Stimulated activated CD4-positive, alpha-beta T cell treated with anti-CD3 and anti-CD28 coated beads, Interleukin-4, amount 100 ng/mL, for 1 hour (primary cell): Measurements from ENCODE around the gene SP140.
"Not testable (repeated sequence)": the region's sequence is repeated elsewhere in the genome, so short reads cannot be mapped to it uniquely, and the experiment has no call there.

Experiments
- DNase-seq: peaks from one replicate; pipeline ENCODE4 v3.0.0-alpha.2; 2020

Gene SP140

DNA sequence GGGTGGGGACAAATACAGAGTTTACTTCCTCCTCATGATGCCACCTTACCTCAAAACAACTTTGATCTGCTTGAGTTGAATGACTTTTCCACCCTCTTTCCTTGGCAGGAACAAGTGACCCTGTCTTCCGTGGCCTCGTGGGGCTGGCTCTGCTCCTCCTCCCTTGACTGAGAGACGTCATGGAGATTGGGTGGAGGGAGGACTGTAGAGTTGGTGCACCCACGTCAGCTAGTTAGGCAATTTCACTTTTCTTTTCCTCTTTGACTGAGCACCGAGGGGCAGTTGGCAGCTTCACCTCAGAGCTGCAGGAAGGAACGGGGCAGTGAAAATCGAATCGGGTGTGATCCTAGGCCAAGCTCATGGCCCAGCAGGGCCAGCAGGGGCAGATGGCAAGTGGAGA, at the start of gene SP140:
TSS of gene SP140 (plus strand) at position 251 of the 400 bp plus-strand sequence. CDS start at position 360, 109 bp downstream.
- peak; percentile 62 for DNase-seq

DNA sequence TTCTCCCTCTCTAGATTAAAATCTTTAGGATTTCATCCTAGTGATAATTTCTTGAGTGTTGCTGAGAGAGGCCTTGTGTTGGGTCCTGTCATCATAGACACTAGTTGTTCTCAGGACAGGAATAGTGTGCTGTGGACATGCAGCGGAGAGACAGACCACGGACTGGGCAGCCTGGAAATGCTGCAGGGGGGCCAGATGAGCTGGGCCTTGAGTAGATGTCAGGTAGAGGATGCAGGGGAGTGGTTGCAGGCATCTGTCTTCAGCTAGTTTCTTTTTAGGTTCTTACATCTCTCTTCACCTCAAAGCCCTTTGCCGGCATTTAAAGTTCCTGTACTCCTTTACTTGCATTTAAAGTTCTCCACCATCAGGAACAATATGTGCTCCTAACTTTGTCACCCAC, 48.5 kb upstream of the SP140 start:
- no peak for DNase-seq

DNA sequence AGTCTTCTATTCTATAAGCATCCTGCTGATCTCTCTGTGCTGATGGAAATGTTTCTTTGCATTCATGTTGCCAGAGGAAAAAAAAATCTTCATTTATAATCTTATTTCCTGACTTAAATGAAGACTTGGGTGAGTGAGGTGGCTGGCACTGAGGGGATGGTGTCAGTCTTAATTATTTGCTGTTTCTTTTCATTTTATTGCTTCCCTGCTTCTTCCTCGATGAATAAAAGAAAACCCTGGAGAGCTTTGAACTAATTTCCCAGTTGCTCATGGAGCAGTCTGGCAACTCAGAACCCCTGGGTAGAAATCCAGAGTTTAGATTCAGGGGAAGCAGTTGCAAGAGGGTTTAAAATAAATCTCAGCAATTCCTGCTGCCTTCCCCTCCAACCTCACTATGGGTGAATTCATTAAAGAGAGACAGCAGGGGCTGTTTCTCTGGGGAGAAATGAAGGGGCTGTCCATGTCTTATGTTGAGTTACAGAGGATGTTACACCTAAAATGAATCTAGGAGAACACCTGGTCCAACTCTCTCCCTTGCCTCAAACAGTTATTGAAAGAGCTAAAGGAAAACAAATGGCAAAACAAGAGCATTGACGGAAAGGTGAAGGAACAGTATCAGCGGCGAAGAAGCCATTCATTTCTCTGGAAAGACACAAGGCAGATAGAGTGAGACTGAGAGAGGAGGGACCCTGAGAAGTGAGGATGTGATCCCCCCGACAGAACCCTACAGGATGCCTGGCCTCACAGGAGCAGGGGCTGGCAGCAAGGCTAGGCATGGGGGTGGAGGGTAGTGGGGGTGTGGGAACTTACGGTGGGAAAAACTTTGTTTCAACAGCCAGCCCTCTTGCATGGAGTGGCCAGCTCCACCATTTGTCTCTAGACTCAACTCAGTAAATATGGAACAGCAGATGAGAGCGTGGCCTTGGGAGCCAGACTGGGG, 46.7 kb upstream of the SP140 start:
- no peak for DNase-seq

DNA sequence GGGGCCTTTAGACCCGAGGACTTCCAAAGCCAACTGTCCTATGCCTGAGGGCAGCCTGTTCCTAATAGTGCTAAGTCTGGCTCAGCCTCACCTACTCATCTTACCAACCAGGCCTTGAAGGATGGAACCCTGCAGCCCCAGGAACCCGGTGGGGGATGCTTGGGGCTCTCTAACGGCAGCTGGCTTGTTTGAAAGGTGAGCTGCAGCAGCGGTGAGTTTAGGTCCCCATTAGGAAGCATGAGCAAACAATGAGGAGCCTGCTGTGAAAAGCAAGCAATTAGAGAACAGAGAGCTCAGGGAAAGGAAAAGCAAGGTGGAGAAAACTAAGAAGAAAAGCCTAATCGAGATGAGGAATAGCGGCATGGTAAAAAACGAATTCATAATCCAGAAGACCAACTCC, 45.6 kb upstream of the SP140 start:
- no peak for DNase-seq

DNA sequence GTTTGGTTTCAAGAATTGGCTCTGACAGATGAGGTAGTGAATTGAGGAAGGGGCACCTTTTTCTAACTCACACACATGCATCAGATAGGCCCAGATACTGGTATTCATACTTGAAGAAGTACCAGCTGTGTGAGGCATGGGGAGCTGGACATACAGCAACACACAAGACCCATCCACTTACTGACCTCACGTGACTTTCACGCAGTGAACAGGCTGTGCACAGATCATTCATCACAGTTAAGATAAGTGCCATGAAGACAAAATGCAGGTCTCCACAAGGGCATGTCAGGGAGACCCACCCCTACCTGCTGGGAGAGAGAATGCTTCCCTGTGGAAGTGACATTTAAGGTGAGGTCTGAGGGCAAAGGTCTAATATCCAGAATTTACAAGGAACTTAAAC, 44.3 kb upstream of the SP140 start:
- DNase-seq = no peak

DNA sequence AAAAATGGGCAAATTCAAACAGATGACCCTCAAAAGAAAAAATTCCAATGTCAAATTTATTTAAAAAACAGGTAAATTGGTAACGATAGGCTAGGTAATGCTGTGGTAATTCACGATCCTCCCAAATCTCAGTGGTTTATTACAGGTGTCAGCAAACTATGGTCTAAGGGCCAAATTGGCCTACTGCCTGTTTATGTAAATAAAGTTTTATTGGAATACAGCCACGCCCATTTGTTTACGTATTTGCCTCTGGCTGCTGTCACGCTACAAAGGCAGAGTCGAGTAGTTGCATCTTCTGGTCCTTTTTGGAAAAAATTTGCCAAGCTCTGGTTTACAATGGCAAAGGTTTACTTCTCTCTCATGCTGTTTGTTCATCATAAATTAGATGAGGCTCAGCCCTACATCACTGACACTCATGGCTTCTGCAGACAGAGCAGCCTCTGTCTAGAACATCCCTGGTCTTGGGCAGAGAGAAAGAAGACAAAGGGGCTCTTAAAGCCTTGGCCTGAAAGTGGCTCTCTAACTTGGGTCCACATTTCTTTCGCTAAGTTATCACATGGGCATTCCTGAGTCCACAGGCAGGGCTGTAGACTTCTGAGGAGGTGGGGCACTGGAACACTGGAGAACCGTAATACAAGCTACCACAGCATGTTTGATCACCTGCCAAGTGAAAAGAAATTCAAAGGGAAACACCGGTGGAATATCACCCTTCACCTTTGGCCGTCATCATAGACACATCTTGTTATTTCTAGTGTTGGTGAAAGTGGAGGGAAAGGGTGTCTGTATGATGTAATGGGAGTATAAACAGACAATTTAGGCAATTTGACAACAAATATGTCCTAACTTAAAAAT, 40.6 kb upstream of the SP140 start:
- no peak for DNase-seq

DNA sequence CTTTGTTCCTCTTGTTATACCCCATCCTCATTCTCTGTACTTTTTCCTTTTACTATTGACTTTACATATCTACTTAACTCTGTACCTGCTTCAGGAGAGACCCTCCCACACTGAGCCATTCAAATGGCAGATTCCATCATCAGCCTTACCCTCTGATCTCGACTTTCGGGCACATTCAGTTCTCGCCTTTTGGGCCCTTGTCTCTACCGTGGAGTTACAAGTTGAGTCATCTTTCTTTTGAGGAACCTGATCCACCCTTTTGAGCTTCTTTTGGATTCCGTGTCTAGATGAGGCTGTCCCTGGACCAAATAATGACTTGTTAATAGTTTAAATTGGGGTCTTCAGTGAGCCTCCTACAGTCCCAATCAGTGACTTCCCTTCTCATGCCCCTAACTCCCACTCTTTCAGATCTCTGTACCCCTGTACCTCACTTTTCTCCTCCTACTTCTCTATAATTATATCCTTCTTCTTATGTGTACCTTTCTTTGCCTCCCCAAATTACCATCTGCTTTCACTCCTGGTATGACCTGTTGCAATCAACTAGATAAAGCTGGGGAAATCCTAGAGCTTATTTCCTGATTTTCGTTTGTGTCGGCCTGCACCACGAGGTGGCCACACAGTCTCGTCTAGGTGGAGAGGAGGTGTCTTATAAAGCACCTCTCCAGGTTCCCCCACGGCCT, 23.0 kb upstream of the SP140 start:
- DNase-seq = no peak

DNA sequence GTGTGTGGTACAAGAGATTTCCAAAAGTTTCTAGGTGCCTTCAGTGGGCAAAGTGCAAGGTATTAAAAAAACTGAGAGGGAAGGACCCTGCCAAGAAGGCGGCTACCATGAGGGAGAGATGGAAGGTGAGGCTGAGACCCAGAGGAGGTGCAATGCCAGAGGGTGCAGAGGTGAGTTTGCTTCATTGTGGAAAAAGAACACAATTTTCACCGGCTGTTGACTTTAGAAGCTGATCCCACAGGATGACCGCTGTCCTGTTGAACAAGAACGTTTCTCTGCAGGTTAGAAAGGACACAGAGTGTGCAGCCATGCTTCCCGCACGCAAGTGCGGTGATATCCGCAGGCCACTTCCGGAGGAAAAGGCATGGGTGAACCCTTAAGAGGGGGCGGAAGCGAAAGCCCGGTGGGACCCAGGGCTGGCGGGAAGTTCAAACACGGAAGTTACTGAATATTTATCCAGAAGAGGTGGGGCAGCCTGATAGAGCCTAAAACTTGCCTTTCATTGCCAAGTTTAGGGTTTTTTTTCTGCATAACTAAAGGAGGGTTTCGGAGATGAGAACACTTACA, 22.3 kb upstream of the SP140 start:
- no peak for DNase-seq

DNA sequence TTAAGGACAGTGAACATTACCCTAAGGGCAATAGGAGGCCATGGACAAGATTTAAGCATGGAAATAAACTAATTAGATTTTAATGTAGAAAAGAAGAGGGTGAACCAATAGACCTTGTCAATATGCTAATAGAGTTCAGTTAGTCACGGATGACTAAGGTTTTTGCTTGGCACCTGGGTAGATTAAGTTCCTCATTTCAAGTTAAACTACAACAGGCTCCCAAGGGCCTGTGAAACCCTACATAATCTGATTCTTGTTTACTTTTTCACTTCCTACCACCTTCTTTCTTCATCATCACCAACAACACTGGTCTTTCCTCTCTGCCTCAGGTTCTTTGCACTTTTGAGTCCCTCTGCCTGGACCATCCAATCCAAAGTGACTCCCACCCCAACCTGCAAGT, 20.5 kb upstream of the SP140 start:
- DNase-seq = no peak

DNA sequence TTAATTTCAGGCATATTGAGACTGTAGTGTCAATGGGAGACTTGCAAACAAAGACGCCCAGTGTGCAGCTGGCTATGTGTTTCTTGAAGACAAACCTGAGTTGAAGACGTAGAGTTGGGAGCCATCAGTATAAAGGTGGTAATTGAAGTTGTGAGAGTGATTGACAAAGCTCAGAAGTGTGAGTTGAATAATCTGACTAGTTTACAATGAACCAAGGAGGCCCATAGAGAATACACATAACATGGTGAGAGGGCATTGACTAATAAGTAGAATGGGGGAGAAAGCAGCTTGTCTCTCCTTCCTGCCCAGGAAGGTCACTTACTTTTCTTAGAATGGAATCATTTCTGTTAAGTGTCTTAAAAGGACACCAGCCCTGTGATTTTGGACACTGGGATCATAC, 19.8 kb upstream of the SP140 start:
- no peak for DNase-seq

DNA sequence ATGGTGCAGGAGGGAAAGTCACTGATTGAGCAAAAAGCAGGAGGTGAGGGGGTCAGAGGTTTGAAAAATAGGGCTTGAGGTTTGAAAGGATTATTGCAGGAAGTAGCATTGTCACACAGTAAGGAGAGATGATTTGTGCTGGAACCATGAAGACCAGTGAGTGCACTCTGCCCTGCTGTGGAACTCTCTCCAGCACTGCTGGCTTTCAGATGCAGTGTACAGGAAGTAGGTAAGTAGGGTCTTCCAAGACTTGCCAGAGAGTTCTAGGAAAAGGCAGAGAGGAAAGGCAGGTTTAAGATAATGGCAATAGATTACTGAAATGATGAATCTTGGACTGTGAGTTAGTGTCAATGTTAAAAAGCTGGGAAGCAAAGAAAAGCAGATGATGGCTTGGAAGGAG, 17.0 kb upstream of the SP140 start:
- DNase-seq = no peak

DNA sequence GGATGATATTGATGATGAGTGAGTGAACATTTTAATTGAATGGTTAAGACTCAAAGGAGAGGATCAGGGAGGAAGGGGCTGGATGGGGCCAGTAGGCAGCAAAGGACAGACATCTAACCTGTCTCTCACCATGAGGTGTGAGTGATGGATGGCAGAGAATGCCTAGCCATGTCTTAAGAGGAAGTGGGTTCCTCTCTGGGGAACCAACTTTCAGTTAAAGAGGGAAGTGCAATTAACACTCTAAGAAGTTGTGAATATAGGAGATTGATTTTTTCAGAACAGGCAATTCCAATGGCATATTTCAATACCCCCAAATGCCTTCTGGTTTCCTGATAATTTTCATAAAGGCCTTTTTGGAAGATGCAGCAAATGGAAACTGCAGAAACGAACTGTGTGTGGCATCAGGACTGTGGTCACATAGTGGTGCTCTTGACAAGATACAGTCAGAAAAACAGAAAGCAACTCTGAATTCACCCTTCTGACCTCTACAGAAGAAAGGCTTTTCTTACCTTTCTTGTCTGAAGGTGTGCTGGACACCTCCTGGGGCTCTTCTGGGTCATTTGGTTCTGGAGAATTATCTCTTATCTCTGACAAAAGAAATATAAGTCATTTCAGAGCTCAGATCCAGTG, 16.0 kb upstream of the SP140 start:
- no peak for DNase-seq

DNA sequence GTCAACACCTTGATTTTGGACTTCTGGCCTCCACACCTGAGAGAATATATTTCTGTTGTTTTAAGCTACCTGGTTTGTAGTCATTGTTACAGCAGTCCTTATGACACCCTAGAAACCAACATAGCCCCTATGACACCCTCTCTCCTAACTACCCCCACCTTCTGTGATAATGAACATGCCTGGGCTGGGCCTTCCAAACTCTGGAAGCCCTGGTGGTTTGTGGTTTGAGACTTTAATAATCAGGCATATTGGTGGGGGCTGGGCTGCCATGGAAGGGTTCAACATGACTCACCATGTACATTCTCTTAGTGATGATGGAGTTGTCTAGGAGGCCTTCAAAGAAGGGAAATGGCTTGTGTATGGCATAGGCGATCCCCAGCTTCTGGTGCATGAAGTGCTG, 9.0 kb upstream of the SP140 start:
- DNase-seq = no peak

DNA sequence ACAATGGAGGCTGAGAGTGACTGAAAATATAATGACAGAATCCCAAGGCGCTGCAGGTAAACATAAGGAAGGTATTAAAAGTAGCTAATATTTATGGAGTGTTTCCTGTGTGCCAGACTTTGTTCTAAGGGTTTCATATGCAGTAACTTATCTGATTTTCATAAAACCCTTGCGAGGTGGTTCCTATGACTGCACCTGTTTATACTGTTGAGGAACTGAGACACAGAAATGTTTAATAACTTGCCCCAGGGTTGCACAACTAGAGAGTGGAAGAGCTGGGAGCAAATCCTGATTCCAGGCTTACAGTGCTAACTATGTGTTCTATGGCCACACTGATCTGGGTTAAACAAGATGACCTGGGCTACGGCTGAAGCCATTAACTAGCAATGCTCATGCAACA, 8.1 kb upstream of the SP140 start:
- no peak for DNase-seq

DNA sequence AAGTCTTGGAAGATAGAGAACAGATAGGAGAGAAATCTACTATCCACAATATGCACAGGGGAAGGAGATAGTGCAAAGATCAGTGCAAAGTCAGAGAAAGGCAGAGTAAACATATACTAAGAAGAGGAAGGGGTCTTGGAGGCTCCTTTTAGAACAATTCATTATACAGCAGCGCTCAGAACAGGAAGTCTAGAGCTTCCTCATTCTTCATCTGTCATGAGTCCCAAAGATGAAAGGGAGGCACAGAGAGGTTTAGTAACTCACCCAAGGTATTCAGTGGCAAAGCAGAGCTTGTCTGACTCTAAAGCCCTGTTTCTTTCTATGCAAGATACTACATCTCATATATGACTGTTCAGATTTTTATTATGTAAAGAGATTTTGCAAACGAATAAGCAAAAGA, 7.1 kb upstream of the SP140 start:
- no peak for DNase-seq

DNA sequence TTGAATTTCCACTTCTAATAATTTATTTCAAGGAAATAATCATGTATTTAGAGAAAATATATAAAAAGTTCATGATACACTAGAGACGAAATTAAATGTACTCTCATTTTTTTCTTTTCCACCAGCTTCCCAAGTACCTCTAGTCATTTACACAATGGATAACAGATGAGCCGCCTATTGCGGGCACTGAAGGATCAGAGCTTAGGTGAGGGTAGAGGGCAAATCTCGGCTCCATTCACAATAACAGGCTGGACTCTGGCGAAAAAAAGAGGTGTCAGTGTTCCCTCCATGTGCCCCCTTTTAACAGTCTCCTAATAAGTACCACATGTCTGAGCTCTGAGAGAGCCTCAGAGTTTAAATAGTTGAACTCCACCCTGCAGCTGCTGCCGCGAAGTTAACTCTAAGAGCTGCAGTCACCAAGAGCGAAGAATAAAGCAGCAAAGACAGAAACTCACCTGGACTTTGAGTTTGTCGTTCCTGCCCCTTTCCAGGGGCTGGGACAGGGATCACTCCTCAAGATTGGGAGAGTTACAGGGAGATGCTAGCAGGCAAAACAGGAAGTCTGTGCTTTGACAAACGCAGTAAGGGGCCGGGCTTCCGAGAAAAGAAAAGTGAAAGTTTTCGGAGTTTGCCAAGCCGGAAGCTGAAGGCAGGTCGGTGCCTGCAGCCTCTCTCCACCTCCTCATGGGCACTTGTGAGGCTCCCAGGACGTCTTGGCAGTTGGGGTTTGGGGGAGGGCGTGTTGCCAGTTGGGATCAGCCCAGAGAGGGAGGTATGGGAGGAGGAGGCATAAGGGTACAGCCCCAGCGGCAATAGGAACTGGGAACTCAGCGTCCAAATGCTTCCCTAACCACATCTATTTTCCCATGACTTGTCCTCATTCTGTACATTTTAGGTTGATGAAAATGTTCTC, 5.9 kb upstream of the SP140 start, which contains the start of gene SP110:
TSS of gene SP110 (minus strand) at position 566 of the 913 bp plus-strand sequence. CDS start 3,057 bp downstream, outside the sequence.
- DNase-seq = peak; percentile 66

DNA sequence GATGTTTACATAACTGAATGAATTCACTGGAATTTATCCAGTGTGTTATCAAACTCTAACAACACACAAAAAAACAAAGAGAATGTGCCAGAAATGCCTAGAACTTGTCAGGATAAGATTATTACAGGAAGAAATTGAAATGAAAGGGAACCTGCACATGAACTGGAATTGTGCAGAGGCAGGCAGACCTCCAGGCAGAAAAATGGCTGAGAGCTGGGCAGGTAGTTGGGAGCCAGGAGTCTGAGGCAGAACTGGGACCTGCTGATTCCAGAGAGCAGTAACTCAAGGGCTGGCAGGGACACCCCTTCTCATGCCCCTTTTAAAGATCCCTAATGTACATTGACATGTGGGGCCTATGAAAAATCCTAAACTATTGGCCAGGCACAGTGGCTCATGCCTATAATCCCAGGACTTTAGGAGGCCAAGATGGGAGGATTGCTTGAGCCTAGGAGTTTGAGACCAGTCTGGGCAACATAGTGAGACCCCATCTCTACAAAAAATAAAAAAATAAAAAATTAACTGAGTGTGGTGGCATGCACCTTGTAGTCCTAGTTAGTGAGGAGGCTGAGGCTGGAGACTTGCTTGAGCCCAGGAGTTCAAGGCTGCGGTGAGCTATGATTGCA, 5.1 kb upstream of the SP140 start:
- no peak for DNase-seq

DNA sequence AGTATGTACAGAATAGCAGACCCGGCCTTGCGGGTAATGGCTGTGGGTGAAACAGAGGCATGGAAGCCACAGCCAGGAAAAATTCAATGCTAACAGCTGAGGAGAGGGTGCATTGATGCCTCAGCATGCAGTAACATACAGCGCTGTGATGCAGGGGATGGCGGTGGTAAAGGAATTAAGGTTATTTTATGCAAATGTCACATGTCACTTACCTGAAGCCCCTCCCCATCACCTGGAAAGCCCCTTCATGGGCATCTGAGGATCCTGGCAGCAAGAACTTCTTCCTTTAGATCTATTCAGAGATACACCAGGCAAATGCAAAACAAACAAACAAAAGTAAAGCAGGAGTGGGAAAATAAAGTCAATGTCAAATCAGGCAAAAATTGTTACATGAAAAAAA, 4.0 kb upstream of the SP140 start:
- no peak for DNase-seq

DNA sequence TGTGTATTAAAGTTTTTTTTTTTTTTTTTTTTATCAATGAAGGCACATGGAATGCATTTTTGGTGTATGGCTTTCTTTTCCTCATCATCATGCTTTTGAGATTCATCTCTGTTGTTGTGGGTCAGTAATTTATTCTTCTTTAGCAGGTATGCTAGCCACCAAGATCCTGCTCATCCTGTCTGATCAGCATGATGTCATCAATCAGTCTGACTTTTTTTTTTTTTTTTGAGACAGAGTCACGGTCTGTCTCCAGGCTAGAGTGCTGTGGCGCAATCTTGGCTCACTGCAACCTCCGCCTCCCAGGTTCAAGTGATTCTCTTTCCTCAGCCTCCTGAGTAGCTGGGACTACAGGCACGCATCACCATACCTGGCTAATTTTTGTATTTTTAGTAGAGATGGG, 2.7 kb upstream of the SP140 start:
- not testable (repeated sequence) for DNase-seq

DNA sequence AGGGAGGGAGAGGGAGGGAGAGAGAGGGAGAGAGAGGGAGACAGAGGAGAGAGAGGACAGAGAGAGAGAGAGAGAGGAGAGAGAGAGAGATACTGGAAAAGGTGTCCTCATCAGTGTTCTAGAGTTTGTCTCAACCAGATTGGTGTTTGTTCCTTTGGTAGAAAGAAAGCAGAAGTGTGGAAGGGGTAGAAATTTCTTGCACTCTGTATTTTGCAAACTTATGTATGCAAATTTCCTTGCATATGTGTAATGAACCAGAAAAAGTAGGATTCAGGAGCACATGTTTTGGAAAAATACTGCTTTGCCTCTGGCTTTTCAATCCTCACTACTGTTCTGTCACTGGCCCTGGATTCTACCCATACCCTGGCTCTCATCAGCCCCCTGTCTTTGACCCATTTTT, 1.1 kb upstream of the SP140 start:
- no peak for DNase-seq

DNA sequence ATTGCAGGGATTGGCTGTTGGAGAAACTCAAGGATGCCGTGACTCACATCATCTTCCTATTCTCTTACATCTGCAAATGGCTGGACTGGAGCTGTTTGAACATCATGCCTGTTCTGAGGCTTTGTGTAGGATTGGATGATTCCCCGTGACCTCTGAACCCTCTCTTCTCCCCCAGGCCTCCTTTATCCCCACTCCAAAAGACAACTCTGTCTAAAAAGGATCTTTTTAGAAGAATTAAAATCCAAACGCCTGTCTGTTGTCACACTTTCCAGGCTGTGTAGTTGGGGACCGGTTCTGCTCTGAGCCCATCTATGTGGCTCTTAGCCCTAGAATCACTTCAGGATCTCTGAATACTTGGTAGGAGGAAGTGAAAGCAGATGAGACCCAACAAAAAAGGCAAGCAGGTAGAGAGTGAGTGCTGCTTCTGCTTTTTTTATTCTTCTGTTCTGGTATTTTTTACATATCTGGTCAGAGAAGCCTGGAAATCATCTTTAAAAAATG, 565 bp downstream of the SP140 start:
- DNase-seq = no peak
